T-helper 1 cell treated with Interleukin-12 subunit alpha and Interleukin-12 subunit beta and Interleukin-4 antibody, amounts not matched to agents 30 ng/mL and 1 ng/mL, for 36 hours (primary cell): ENCODE results near the gene ZDHHC9. TPM values are rescaled to one million over a fixed set of nuclear protein-coding genes. Genes with fewer than 3 reads are reported as not detected.

ENCODE experiments used
- intact Hi-C: fragments of 100-400 bp; cut with micrococcal nuclease; formaldehyde crosslinking; loops from one replicate; pipeline ENCODE4 v1.15.1; 2024
- total RNA-seq: library from RNA; stranded (reverse); gene quantifications from 2 replicates; pipeline ENCODE4 v1.2.3, GENCODE V29; 2022

The ZDHHC9 gene
- total RNA-seq, 1 donor from 2014 or later = 7.0 TPM

GRCh38 chrX:129768586-129769466 lies 74.9 kb downstream of the ZDHHC9 start:
- intact Hi-C loops = loop anchor here (1.0 kb wide), 3 partner anchors 8 to 12 kb away; no protein-coding TSS in a partner anchor

- intact Hi-C loops = no loop called here
Measured at GRCh38 chrX:129768186-129768585, 75.5 kb downstream of the ZDHHC9 start.

GRCh38 chrX:129763666-129764065 lies 80.0 kb downstream of the ZDHHC9 start:
- intact Hi-C loops = no loop called here

DNA sequence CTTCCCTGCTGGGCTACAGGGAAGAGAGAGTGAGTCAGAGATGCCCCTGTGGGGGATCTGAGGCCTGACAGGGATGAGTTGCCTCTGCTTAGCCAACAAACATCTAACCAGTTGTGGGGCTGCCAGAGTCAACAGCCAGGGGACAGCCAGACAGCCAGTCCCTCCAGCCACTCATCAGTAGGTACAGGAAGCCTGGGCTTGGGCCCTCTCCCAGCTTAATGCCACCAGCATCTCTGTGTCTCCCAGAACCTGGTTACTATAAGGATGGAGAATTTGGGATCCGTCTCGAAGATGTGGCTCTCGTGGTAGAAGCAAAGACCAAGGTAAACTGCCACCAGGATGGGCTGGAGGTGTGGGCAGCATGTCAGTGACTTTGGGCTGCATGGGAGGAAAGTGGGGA lies 81.2 kb downstream of the ZDHHC9 start:
- intact Hi-C loops = no loop called here

DNA sequence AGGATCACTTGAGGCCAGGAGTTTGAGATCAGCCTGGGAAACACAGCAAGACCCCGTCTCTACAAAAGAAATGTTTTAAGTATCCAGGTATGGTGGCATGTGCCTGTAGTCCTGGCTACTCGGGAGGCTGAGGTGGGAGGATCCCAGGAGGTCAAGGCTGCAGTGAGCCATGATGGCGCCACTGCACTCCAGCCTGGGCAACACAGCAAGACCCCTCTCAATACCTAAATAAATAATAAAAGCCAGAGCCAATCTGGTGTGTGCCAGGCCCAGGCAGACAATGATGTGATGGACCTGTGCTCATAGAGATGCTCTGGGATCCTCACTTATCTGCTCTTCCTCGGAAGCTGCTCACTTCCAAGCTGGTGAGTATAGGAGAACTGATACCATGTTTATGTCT lies 82.1 kb downstream of the ZDHHC9 start:
- intact Hi-C loops = no loop called here

- intact Hi-C loops = no loop called here
Measured at GRCh38 chrX:129760981-129761380, 82.7 kb downstream of the ZDHHC9 start.

- intact Hi-C loops = no loop called here
Measured at GRCh38 chrX:129760155-129760554, 83.5 kb downstream of the ZDHHC9 start.

DNA sequence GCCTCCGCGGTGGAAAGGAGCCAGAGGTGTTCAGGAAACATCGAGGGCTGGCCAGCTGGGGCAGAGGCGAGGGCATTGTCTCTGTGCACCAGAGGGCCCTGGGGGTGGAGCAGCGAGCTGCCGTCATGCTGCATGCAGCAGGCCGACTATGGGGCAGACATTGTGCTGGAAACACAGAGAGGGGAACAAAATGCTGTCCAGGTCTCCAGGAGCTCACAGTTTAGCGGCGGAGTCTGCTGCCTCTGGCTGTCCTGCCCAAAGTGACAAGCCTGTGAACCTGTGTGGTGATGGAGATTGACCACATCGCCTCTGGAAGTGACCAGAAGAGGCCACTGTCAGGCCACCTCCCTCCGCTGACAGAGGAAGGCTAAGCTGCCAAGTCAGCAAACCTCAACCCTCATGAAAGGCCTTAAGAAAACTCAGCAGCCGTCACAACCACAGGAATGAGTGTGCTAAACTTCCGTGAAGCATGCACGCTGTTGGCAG lies 84.1 kb downstream of the ZDHHC9 start:
- intact Hi-C loops = loop anchor here (1.0 to 5.0 kb wide), 4 partner anchors 10 to 152 kb away; no protein-coding TSS in a partner anchor

DNA sequence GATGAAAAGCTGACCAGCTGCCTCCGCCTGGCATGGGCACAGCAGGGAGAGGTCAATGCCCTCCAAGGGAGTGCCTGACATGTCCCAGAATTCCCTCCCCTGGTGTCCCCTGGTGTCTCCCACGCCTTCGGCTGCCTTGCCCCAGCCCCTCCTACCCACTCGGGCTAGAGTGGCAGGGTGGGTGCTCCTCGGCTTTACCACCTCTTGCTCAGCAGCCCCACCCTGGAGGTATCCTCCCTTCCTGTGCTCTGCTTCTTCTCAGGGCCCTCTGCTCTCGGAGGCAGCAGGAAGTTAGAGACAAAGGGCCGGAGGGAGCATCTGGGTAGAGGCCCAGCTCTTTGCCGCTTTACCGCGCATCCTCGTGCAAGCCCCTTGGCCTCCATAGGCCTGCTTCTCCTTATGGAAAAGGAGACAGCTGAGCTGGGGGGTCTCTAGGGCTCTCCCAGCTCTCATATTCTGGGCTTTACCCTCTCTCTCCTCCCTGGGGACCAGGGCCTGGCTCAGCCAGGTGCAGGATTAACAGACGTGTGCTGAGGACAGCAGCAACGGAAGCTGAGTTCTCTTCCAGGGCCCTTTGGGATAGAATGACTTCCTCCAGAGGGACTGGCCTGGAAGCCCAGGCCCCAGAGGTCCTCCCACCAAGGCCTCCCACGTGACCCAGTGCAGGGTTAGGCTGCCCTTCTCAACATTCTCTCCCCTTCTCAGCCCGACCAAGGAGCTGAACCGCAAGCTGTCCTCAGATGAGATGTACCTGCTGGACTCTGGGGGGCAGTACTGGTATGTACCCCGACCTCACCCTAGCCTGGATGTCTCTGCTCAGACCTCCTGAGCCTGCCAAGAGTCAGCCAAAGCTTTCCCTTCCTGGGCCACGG lies 87.7 kb downstream of the ZDHHC9 start:
- intact Hi-C loops = loop anchor here (2.0 to 5.0 kb wide), 2 partner anchors 119 to 149 kb away; no protein-coding TSS in a partner anchor

DNA sequence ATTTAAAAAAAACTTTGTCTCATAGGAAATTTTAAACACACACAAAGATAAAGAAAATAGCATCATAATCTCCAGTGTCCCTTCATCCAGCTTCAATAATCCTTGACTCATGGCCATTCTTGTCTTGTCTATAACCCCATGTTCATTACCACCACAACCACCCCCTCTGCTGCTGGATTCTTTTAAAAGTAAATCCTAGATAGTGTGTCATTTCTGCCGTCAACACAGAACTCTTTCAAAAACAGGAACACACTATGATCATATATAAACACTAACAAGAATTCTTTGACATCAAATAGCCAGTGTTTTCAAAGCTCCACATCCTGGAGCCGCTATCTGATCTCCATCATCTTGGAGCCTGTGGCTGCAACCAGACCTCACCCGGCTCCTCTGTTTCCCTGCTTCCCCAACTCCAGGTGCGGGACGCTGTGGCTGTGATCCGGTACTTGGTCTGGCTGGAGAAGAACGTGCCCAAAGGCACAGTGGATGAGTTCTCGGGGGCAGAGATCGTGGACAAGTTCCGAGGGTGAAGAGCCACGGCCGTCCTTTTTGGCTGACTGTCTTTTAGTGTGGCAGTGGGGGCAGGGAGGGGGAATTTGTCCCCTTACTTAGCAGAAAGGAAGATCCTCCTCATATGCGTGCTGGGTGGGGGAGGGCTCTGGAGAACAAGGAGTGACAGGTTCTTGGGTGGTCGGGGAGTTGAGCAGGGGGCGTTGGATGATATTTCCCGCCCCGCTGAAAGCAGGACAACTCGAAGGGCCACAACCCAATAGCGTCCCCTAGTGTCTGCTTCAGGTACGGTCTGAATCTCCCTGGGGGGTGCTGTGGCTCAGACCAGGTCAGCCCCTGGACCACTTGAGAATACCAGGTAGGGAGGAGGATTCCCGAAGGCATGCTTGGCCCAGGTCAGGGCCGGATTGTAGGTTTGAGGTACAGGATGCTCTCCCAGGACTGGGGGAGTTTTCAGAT lies 89.3 kb downstream of the ZDHHC9 start:
- intact Hi-C loops = loop anchor here (1.0 to 5.0 kb wide), 3 partner anchors 9 to 147 kb away; no protein-coding TSS in a partner anchor

Other genes starting within 250 kb of the ZDHHC9 start
- gene APLN, start 188.9 kb downstream of the ZDHHC9 start, total RNA-seq = 0.07 TPM in 1 of 2 replicates, not detected in the other
- gene XPNPEP2, start 104.9 kb downstream of the ZDHHC9 start, total RNA-seq = 0.61 and 0.88 TPM in 2 replicates
- gene SASH3, start 63.9 kb downstream of the ZDHHC9 start, total RNA-seq = 301 and 308 TPM in 2 replicates
- gene UTP14A, start 62.3 kb upstream of the ZDHHC9 start, total RNA-seq = 31.9 and 32.0 TPM in 2 replicates
- gene BCORL1, start 138.7 kb upstream of the ZDHHC9 start, total RNA-seq = 6.1 and 6.9 TPM in 2 replicates